ENCODE data around the gene MATN1.
"Not testable (repeated sequence)": the region's sequence is repeated elsewhere in the genome, so short reads cannot be mapped to it uniquely, and the experiment has no call there.

The MATN1 gene

GRCh38 chr1:30723331-30723755 lies at the start of gene MATN1:
TSS of gene MATN1 (minus strand) at chr1:30723585. CDS start at chr1:30723551, 34 bp downstream.
- DNase-seq: no peak

GRCh38 chr1:30771005-30771404 lies 47.6 kb upstream of the MATN1 start:
- DNase-seq: no peak

GRCh38 chr1:30770150-30770549 lies 46.8 kb upstream of the MATN1 start:
- no peak for DNase-seq

- DNase-seq: no peak
Measured at GRCh38 chr1:30768830-30769718, 45.7 kb upstream of the MATN1 start.

- no peak for DNase-seq
Measured at GRCh38 chr1:30768159-30768829, 44.9 kb upstream of the MATN1 start.

- DNase-seq: not testable (repeated sequence)
Measured at GRCh38 chr1:30766948-30767347, 43.6 kb upstream of the MATN1 start.

GRCh38 chr1:30765556-30766434 lies 42.4 kb upstream of the MATN1 start:
- no peak for DNase-seq

- no peak for DNase-seq
Measured at GRCh38 chr1:30764939-30765555, 41.7 kb upstream of the MATN1 start.

GRCh38 chr1:30764396-30764795 lies 41.0 kb upstream of the MATN1 start:
- no peak for DNase-seq

GRCh38 chr1:30763651-30764248 lies 40.4 kb upstream of the MATN1 start:
- no peak for DNase-seq

GRCh38 chr1:30762930-30763650 lies 39.7 kb upstream of the MATN1 start:
- DNase-seq: no peak

- DNase-seq: no peak
Measured at GRCh38 chr1:30762152-30762929, 39.0 kb upstream of the MATN1 start.

GRCh38 chr1:30761381-30762151 lies 38.2 kb upstream of the MATN1 start:
- no peak for DNase-seq

- no peak for DNase-seq
Measured at GRCh38 chr1:30760596-30761324, 37.4 kb upstream of the MATN1 start.

GRCh38 chr1:30759718-30760281 lies 36.4 kb upstream of the MATN1 start:
- DNase-seq: no peak

GRCh38 chr1:30758785-30759380 lies 35.5 kb upstream of the MATN1 start:
- no peak for DNase-seq

- DNase-seq: no peak
Measured at GRCh38 chr1:30758121-30758688, 34.8 kb upstream of the MATN1 start.
